Liver (tissue), 9 donors: ENCODE data around the gene ZNRF4. TPM values are rescaled to one million over a fixed set of nuclear protein-coding genes. Genes with fewer than 3 reads are reported as not detected.

Experiments
- DNase-seq: peaks from one replicate; pipeline ENCODE4 v3.0.0-alpha.2; 2017; ENCODE audit warnings: low spot score
- H3K27ac ChIP-seq, 2 donors: one replicate each; pipeline ENCODE4 v1.7.0; 2013; ENCODE audit warnings: inconsistent platforms in 2 of 2, low read length in 2 of 2, control low read depth in 1 of 2, low read depth in 1 of 2, mild to moderate bottlenecking in 1 of 2
- H3K27me3 ChIP-seq, 4 donors: one replicate each; pipeline versions ENCODE4 v1.6.1 to v1.7.0; 2013; ENCODE audit warnings: low read length in 3 of 4, inconsistent platforms in 1 of 4, mild to moderate bottlenecking in 1 of 4, moderate library complexity in 1 of 4; ENCODE audit not compliant: control insufficient read depth in 4 of 4, insufficient read depth in 4 of 4
- H3K36me3 ChIP-seq, 4 donors: one replicate each; pipeline versions ENCODE4 v1.6.1 to v1.7.0; 2013; ENCODE audit warnings: low read length in 3 of 4, mild to moderate bottlenecking in 3 of 4, low read depth in 1 of 4, moderate library complexity in 1 of 4; ENCODE audit not compliant: control insufficient read depth in 4 of 4, insufficient read depth in 3 of 4
- H3K4me1 ChIP-seq, 4 donors: one replicate each; pipeline versions ENCODE4 v1.6.1 to v1.7.0; 2013; ENCODE audit warnings: low read length in 3 of 4, mild to moderate bottlenecking in 3 of 4, moderate library complexity in 1 of 4; ENCODE audit not compliant: control insufficient read depth in 4 of 4, insufficient read depth in 4 of 4
- H3K4me3 ChIP-seq, 3 donors: one replicate each; pipeline versions ENCODE4 v1.6.1 to v1.7.0; 2013; ENCODE audit warnings: low read length in 3 of 3, control low read depth in 1 of 3, low read depth in 1 of 3, mild to moderate bottlenecking in 1 of 3
- H3K9ac ChIP-seq, 2 donors: one replicate each; pipeline ENCODE4 v1.7.0; 2013; ENCODE audit warnings: low read length in 2 of 2, mild to moderate bottlenecking in 2 of 2, moderate library complexity in 2 of 2, control low read depth in 1 of 2, low read depth in 1 of 2
- H3K9me3 ChIP-seq, 4 donors: one replicate each; pipeline versions ENCODE4 v1.6.1 to v1.7.0; 2013; ENCODE audit warnings: low read length in 3 of 4; ENCODE audit not compliant: control insufficient read depth in 4 of 4
- EGR1 ChIP-seq, 2 donors: IDR thresholded peaks; 2 replicates each; pipeline ENCODE4 v1.6.1; 2016 to 2018; ENCODE audit warnings: antibody characterized with exemption in 2 of 2, low read depth in 2 of 2
- FOXA1 ChIP-seq: IDR thresholded peaks from 2 replicates; pipeline ENCODE4 v1.6.1; 2016; ENCODE audit warnings: antibody characterized with exemption
- FOXA2 ChIP-seq: IDR thresholded peaks from 2 replicates; pipeline ENCODE4 v1.6.1; 2016; ENCODE audit warnings: antibody characterized with exemption
- GABPA ChIP-seq, 2 donors: IDR thresholded peaks in 1 of 2; conservative IDR thresholded peaks in 1 of 2; 2 replicates each; pipeline ENCODE4 v1.6.1; 2016; ENCODE audit warnings: antibody characterized with exemption in 2 of 2, mild to moderate bottlenecking in 1 of 2, moderate library complexity in 1 of 2
- HNF4A ChIP-seq, 2 donors: conservative IDR thresholded peaks; 2 replicates each; pipeline ENCODE4 v1.6.1; 2016; ENCODE audit warnings: antibody characterized with exemption in 2 of 2, mild to moderate bottlenecking in 2 of 2
- HNF4G ChIP-seq: IDR thresholded peaks from 2 replicates; pipeline ENCODE4 v1.6.1; 2016; ENCODE audit warnings: antibody characterized with exemption
- JUND ChIP-seq, 2 donors: IDR thresholded peaks; 2 replicates each; pipeline ENCODE4 v1.6.1; 2016; ENCODE audit warnings: antibody characterized with exemption in 2 of 2
- NR2F2 ChIP-seq: IDR thresholded peaks from 2 replicates; pipeline ENCODE4 v1.6.1; 2016; ENCODE audit warnings: antibody characterized with exemption
- RAD21 ChIP-seq, 2 donors: IDR thresholded peaks; 2 replicates each; pipeline ENCODE4 v1.6.1; 2016; ENCODE audit warnings: antibody characterized with exemption in 2 of 2, mild to moderate bottlenecking in 2 of 2
- RXRA ChIP-seq, 2 donors: IDR thresholded peaks; 2 replicates each; pipeline ENCODE4 v1.6.1; 2017 to 2018; ENCODE audit warnings: antibody characterized with exemption in 2 of 2, mild to moderate bottlenecking in 1 of 2
- SP1 ChIP-seq: IDR thresholded peaks from 2 replicates; pipeline ENCODE4 v1.6.1; 2018; ENCODE audit warnings: antibody characterized with exemption, mild to moderate bottlenecking
- TAF1 ChIP-seq: conservative IDR thresholded peaks from 2 replicates; pipeline ENCODE4 v1.6.1; 2016; ENCODE audit warnings: antibody characterized with exemption, mild to moderate bottlenecking
- YY1 ChIP-seq: IDR thresholded peaks from 2 replicates; pipeline ENCODE4 v1.6.1; 2016; ENCODE audit warnings: antibody characterized with exemption, mild to moderate bottlenecking
- WGBS: extraction: QIAGEN DNeasy Blood & Tissue Kit; methylation state at CpG from one replicate; pipeline ENCODE4 v1.1.7; 2013; 5-methylcytosine and 5-hydroxymethylcytosine counted together
- polyA plus RNA-seq, 2 donors: library from polyadenylated mRNA; stranded (reverse) in 1 of 2; unstranded in 1 of 2; fragments of 200-250 nt in 1 of 2; fragments of >200 nt in 1 of 2; fragmentation: Nextera tagmentation in 1 of 2; extraction: Ambion mirVana in 1 of 2; gene quantifications; one replicate each; pipeline versions ENCODE4 v1.2.1 to v1.2.3, GENCODE V29; 2013 to 2015
- total RNA-seq, 2 donors: library from RNA; depleted of rRNA; stranded (reverse); fragments of >200 nt; gene quantifications; one replicate each; pipeline ENCODE4 v1.2.3, GENCODE V29; 2014
- TF ChIP-seq, protein P1 (sequence below): IDR thresholded peaks from 2 replicates; pipeline ENCODE4 v1.6.1; 2016; ENCODE audit warnings: antibody characterized with exemption
- TF ChIP-seq, protein P2 (sequence below): IDR thresholded peaks from 2 replicates; pipeline ENCODE4 v1.6.1; 2016; ENCODE audit warnings: antibody characterized with exemption
- TF ChIP-seq, protein P3 (sequence below): IDR thresholded peaks from 2 replicates; pipeline ENCODE4 v1.6.1; 2016; ENCODE audit warnings: antibody characterized with exemption
- TF ChIP-seq, protein P4 (sequence below): fragments of 150-350 bp; IDR thresholded peaks from 2 replicates; pipeline ENCODE4 v1.5.1; 2017; ENCODE audit warnings: improper control_type of control experiment, low read depth, low read length; ENCODE audit not compliant: missing input control
- donor health status: healthy.
- donor health status: healthy.
- donor health status: healthy.
- donor health status: healthy.
- donor health status: healthy.

The ZNRF4 gene
- total and polyA plus RNA-seq, 4 donors, result not detected

DNA sequence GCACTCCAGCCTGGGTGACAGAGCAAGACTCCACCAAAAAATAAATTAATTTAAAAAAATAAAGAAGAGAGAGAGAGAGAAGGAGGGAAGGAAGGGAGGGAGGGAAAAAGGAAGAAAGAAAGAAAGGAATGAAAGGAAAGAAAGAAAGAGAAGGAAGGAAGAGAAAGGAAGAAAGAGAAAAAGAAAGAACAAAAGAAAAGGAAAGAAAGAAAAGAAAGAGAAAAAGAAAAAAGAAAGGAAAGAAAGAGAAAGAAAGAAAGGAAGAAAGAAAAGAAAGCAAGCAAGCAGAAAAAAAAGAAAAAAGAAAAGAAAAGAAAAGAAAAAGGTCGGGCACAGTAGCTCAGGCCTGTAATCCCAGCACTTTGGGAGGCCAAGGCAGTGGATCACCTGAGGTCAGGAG lies 14.9 kb upstream of the ZNRF4 start:
- no peak overlapping the region for H3K27ac ChIP-seq
- no peaks in the 10 kb centered on the region for H3K9me3 ChIP-seq
- H3K4me3 ChIP-seq, result no peak overlapping the region
- no peaks in the 10 kb centered on the region for H3K36me3 ChIP-seq
- H3K27me3 ChIP-seq, result no peaks in the 10 kb centered on the region
- no peak overlapping the region for H3K9ac ChIP-seq
- 36% methylated on average over 1 of the region's 1 CpG for WGBS
- no peak for TF ChIP-seq NR2F2
- TF ChIP-seq, protein P1, sequence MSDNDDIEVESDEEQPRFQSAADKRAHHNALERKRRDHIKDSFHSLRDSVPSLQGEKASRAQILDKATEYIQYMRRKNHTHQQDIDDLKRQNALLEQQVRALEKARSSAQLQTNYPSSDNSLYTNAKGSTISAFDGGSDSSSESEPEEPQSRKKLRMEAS, result no peak
- H3K4me1 ChIP-seq, result no peaks in the 10 kb centered on the region
- no peak for DNase-seq

DNA sequence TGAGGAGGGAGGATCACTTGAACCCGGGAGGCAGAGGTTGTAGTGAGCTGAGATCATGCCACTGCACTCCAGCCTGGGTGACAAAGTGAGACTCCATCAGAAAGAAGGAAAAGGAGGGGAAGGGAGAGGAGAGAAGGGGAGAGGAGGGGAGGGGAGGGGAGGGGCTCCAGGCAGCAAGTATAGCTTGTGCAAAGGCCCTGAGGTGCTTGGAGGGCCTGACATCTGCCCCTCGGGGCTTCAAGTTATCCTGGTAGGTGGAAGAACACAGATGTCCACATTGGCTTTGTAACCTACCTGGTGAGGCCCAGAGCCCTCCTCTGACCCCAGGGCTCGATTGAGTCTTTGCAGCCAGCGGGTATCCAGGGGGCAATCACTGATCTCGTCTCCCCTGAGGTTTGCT lies 11.5 kb upstream of the ZNRF4 start:
- Histone ChIP-seq H3K9ac (no peak overlapping the region), H3K27me3 (no peaks in the 10 kb centered on the region), H3K4me1 (no peaks in the 10 kb centered on the region), H3K4me3 (no peak overlapping the region), H3K36me3 (no peaks in the 10 kb centered on the region), H3K27ac (no peak overlapping the region), H3K9me3 (no peaks in the 10 kb centered on the region)
- DNase-seq, result no peak
- WGBS, result 88% methylated on average over 5 of the region's 5 CpGs
- TF ChIP-seq JUND (IDR thresholded peaks at IDR 0.05) (no peak), RAD21 (IDR thresholded peaks at IDR 0.05) (no peak), FOXA2 (no peak), FOXA1 (no peak), SP1 (no peak), EGR1 (IDR thresholded peaks at IDR 0.05; ENCODE audit: low read depth in 2 of 2) (no peak), GABPA (IDR thresholded peaks at IDR 0.05 in 1 of 2, conservative IDR thresholded peaks at IDR 0.05 in 1 of 2) (no peak), YY1 (no peak), HNF4A (conservative IDR thresholded peaks at IDR 0.05) (no peak), TAF1 (no peak), NR2F2 (no peak)
- TF ChIP-seq, protein P2, sequence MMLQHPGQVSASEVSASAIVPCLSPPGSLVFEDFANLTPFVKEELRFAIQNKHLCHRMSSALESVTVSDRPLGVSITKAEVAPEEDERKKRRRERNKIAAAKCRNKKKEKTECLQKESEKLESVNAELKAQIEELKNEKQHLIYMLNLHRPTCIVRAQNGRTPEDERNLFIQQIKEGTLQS, result no peak
- TF ChIP-seq, protein P3, sequence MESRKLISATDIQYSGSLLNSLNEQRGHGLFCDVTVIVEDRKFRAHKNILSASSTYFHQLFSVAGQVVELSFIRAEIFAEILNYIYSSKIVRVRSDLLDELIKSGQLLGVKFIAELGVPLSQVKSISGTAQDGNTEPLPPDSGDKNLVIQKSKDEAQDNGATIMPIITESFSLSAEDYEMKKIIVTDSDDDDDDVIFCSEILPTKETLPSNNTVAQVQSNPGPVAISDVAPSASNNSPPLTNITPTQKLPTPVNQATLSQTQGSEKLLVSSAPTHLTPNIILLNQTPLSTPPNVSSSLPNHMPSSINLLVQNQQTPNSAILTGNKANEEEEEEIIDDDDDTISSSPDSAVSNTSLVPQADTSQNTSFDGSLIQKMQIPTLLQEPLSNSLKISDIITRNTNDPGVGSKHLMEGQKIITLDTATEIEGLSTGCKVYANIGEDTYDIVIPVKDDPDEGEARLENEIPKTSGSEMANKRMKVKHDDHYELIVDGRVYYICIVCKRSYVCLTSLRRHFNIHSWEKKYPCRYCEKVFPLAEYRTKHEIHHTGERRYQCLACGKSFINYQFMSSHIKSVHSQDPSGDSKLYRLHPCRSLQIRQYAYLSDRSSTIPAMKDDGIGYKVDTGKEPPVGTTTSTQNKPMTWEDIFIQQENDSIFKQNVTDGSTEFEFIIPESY, result no peak
- TF ChIP-seq, protein P1, result no peak
- TF ChIP-seq, protein P4, sequence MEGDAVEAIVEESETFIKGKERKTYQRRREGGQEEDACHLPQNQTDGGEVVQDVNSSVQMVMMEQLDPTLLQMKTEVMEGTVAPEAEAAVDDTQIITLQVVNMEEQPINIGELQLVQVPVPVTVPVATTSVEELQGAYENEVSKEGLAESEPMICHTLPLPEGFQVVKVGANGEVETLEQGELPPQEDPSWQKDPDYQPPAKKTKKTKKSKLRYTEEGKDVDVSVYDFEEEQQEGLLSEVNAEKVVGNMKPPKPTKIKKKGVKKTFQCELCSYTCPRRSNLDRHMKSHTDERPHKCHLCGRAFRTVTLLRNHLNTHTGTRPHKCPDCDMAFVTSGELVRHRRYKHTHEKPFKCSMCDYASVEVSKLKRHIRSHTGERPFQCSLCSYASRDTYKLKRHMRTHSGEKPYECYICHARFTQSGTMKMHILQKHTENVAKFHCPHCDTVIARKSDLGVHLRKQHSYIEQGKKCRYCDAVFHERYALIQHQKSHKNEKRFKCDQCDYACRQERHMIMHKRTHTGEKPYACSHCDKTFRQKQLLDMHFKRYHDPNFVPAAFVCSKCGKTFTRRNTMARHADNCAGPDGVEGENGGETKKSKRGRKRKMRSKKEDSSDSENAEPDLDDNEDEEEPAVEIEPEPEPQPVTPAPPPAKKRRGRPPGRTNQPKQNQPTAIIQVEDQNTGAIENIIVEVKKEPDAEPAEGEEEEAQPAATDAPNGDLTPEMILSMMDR, result no peak

DNA sequence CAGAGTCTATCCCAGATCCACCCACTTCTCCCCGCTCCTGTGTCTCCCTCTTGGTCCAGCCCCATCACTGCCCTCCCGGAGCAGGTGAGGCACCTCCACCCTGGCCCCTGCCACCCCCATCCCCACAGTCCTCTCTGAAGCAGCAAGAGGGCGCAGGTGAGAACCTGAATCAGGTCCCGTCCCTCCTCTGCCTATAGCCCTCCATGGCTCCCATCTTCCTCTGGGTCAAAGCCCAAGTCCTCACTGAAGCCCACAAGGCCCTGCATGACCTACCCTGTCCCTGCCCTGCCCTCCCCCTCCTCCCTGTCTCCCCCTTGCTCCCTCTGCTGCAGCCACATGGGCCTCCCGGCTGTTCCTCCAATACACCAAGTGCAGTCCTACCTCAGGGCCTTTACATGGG lies 10.8 kb upstream of the ZNRF4 start:
- WGBS, result 78% methylated on average over 5 of the region's 5 CpGs
- Histone ChIP-seq H3K9me3 (no peaks in the 10 kb centered on the region), H3K27ac (no peak overlapping the region), H3K4me1 (no peaks in the 10 kb centered on the region), H3K9ac (no peak overlapping the region), H3K36me3 (no peaks in the 10 kb centered on the region), H3K27me3 (no peaks in the 10 kb centered on the region), H3K4me3 (no peak overlapping the region)
- no peak for DNase-seq
- no peak for TF ChIP-seq YY1
- TF ChIP-seq RAD21 (IDR thresholded peaks at IDR 0.05), result no peak
- TF ChIP-seq FOXA2, result no peak
- no peak for TF ChIP-seq HNF4G
- TF ChIP-seq, protein P2, result no peak
- no peak for TF ChIP-seq NR2F2
- no peak for TF ChIP-seq EGR1 (IDR thresholded peaks at IDR 0.05; ENCODE audit: low read depth in 2 of 2)
- TF ChIP-seq, protein P1, result no peak
- TF ChIP-seq TAF1, result no peak
- TF ChIP-seq RXRA (IDR thresholded peaks at IDR 0.05), result no peak
- no peak for TF ChIP-seq JUND (IDR thresholded peaks at IDR 0.05)
- TF ChIP-seq, protein P3, result no peak
- TF ChIP-seq GABPA (IDR thresholded peaks at IDR 0.05 in 1 of 2, conservative IDR thresholded peaks at IDR 0.05 in 1 of 2), result no peak
